ENCODE data around the gene GFOD1.

GRCh38 chr6:13512900-13513299, 25.5 kb upstream of the GFOD1 start:
- TF ChIP-seq CTCF (conservative IDR thresholded peaks at IDR 0.05; ENCODE audit: low read length), result no peak
- TF ChIP-seq EZH2phosphoT487 (IDR thresholded peaks at IDR 0.05; ENCODE audit: borderline replicate concordance, low read depth, low read length), result no peak

Measured in OCI-LY7 (cell line).